Activated T-cell treated with anti-CD3 and anti-CD28 coated beads for 1 hour (primary cell): ENCODE results near the gene CSTB.

ENCODE experiments used
- DNase-seq: peaks from one replicate; pipeline ENCODE4 v3.0.0-alpha.2; 2020; ENCODE audit warnings: low read depth

Gene CSTB

GRCh38 chr21:43810505-43811261, 34.6 kb upstream of the CSTB start:
- peak; percentile 90 for DNase-seq

- no peak for DNase-seq
These were observed 33.9 kb upstream of the CSTB start for GRCh38 chr21:43809853-43810504.

DNA sequence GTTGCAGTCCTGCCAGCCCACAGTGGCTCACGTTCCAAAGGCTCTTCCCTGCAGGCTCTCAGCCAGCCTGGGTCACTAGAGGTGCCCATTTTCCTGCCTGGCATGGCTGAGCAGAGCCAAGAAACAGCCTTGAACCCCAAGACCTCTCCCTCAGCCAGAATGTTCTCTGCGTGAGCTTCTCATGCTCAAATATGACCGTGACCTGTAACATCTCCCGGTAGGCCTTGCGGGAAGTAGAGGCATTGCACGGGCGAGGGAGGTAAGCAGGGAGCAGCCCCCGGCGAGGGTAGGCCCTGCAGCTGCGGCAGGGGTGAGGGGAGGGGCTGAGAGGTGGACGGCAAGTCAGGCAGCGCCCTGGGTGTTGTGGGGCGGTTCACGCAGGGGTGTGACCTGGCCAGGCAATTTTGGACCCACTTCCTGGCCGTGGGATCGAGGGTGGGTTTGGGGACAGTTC, 33.3 kb upstream of the CSTB start:
- DNase-seq: no peak

DNA sequence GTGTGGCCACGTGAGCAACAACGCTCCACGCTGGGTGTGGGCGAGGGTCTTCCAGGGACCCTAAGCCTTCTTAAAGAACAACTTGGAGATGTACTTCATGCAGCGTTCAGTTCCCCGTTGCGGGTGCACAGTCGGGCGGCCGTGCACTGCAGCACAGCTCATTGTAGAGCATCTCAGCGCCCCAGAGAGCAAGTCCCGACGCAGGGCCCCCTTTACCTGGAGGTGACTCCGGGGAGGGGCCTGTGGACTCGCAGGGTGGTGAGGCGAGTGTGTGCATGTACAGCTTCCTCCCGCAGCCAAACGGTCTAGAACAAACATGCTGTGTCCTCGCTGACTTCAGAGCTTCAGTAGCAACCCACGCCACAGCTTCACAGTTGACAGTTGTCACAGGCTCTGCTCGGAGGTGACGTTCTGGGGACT, 32.7 kb upstream of the CSTB start:
- no peak for DNase-seq

GRCh38 chr21:43808367-43808766, 32.3 kb upstream of the CSTB start:
- DNase-seq: no peak

DNA sequence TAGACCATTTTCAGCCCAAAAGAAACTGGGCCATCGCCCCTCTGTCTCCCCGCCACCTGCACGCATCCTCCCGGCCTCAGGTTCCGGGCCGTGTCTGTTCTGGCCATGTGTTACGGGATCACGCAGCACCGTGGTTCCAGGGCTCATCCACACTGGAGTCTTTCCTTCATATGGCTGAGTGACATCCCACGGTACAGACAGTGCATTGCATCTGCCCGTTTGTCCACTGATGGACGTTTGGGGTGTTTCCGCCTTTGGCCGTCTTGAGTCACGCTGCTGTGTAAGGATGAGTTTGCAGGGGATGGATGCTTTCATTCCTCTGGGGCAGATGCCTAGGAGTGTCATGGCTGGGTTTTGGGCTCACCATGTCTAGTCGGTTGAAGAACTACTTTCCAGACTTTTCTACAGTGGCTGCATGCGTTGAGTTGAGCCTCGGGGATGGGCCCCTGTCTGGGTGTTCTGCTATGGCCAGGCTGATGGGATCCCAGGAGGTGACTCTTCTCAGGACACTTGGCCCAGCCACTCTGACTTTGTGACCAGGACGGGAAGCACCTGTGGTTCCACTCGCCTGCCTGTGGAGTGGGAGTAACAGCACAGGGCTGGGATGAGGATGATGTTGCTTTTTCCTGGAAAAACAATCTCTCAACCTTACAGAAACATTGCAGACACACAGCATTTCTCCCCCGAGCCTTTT, 30.1 kb upstream of the CSTB start:
- no peak for DNase-seq

GRCh38 chr21:43805275-43805800, 29.2 kb upstream of the CSTB start:
- DNase-seq: no peak

GRCh38 chr21:43803558-43804300, 27.6 kb upstream of the CSTB start:
- no peak for DNase-seq

- DNase-seq: no peak
These were observed 26.7 kb upstream of the CSTB start for GRCh38 chr21:43802713-43803313.

- DNase-seq: no peak
These were observed 25.1 kb upstream of the CSTB start for GRCh38 chr21:43801006-43801783.

DNA sequence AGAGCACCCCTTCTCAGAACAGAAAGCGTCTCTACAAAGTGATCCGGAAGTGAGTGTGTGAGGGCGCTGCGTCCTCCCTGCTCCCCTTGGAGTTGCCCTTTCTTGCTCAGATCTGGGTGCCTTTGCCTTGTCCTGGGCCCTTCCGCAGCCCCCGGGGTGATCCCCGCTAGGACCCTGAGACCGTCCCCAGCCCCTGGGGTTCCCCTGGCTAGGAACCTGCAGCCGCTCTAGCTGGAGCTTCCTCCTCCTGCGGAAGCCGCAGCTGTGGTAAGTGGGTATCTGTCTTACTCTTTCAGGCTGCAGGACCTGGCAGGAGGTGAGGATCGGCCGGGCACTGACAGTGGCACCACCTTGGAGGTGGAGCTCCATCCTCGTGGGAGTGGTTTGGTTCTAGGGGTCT, 24.5 kb upstream of the CSTB start:
- DNase-seq: no peak

GRCh38 chr21:43800124-43800523, 24.0 kb upstream of the CSTB start:
- DNase-seq: no peak

- no peak for DNase-seq
These were observed 23.3 kb upstream of the CSTB start for GRCh38 chr21:43799301-43799840.

GRCh38 chr21:43797925-43798715, 22.0 kb upstream of the CSTB start:
- DNase-seq: no peak

GRCh38 chr21:43797415-43797814, 21.3 kb upstream of the CSTB start:
- DNase-seq: no peak

- DNase-seq: no peak
These were observed 18.7 kb upstream of the CSTB start for GRCh38 chr21:43794857-43795256.

DNA sequence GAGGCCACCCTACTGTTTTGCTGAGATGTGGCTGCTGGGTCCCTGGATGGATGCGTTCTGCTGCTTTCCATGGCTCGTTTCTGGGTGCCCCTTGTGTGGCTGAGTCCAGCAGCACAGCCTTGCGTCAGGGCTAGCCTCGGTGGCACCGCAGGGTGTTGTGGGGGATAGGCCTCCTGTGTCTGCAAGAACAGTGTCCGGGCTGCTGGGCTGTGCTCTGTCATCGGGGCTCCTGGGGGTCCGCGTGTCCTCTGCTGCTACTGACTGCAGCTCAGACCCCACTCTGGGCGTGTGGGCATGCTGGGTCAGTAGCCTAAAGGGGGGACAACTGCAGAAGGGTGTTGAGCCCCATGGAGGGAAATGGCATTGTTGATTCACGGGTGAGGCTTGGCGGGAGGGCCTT, 18.2 kb upstream of the CSTB start:
- no peak for DNase-seq

DNA sequence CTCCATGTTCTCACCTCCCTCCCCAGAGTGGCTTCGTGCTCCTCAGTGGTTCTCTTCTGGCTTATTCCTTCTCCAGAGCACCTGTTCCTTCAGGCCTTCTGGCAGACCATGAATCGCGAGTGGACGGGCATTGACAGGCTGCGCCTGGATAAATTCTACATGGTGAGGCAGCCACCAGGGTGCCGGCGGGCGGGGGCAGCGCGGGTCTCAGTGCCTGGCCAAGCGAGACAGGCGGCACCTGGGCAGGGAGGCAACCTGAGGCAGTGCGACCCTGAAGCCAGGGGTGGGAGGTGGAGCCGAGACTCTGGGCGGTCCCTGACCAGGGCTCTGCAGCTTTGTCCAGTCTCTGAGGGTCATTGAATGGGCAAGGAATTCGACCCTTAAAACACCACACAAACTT, 17.1 kb upstream of the CSTB start:
- DNase-seq: no peak

DNA sequence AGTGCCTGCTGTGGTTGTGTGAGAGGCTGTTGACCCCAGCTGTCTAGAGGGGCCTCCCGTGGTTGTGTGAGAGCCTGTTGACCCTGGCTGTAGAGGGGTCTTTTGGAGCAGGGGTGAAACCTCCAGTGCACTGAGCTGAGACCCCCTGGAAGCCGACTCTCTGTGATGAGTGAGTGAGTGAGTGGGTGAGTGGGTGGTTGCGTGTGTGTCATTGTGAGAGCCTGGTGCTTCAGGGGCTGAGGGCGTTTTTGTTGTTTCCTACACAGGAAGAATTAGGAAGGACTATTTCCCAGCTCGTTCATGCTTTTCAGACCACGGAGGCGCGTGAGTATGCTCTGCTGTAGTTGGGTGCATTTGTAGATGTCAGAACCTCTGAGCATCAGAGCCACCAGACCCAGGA, 16.3 kb upstream of the CSTB start:
- no peak for DNase-seq

DNA sequence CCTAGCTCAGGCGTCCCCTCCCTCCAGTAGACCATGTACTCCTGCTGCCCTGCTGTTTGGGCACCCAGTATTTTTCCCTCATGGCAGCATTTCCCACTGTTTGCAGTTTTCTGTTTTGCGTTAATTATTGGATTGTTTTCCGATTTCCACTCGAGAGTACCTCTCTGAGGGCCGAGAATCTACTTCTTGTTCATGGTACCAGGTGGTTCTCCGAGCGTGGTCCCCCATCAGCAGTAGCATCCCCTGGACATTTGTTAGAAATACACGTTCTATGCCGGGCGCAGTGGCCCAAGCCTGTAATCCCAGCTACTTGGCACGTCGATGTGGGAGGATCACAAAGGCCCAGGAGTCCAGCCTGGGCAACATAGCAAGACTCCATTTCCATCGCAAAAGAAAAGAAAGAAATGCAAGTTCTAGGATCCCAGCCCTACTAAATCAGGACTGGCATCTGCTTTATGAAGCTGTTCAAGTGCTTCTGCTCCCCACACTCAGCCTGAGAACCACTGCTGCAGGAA, 14.0 kb upstream of the CSTB start:
- DNase-seq: no peak
